Prostate gland (tissue), 2 donors: Measurements from ENCODE around the gene LARGE2. TPM values are rescaled to one million over a fixed set of nuclear protein-coding genes. Genes with fewer than 3 reads are reported as not detected.

Experiments
- DNase-seq: peaks from one replicate; pipeline ENCODE4 v3.0.0-alpha.2; 2019; ENCODE audit warnings: low spot score
- H3K27ac ChIP-seq, 2 donors: fragments of 200-600 bp; sonication (generic); 2 replicates each; pipeline ENCODE4 v1.5.1; 2017 to 2019
- H3K27me3 ChIP-seq: fragments of 200-600 bp; sonication (generic); replicated peaks from 2 replicates; pipeline ENCODE4 v1.5.1; 2019; ENCODE audit not compliant: insufficient read depth
- H3K36me3 ChIP-seq, 2 donors: fragments of 200-600 bp; sonication (generic); 1 replicate in 1 of 2; 2 replicates in 1 of 2; pipeline versions ENCODE4 v1.5.1 to v1.8.1; 2017 to 2019
- H3K4me1 ChIP-seq: fragments of 200-600 bp; sonication (generic); replicated peaks from 2 replicates; pipeline ENCODE4 v1.5.1; 2019
- H3K4me3 ChIP-seq, 2 donors: fragments of 200-600 bp; sonication (generic); 2 replicates each; pipeline ENCODE4 v1.5.1; 2017 to 2019
- H3K9me3 ChIP-seq: fragments of 200-600 bp; sonication (generic); 2 replicates; pipeline ENCODE4 v1.5.1; 2017
- CTCF ChIP-seq, 4 experiments: fragments of 200-600 bp in 2 of 4; fragments of 450-650 bp in 2 of 4; sonication (generic) in 2 of 4; IDR thresholded peaks; 1 replicate in 3 of 4; 2 replicates in 1 of 4; pipeline ENCODE4 v1.5.1; 2016 to 2019; ENCODE audit warnings: antibody characterized with exemption in 4 of 4, mild to moderate bottlenecking in 2 of 4, moderate library complexity in 2 of 4
- POLR2A ChIP-seq: fragments of 450-650 bp; IDR thresholded peaks from one replicate; pipeline ENCODE4 v1.6.1; 2016; ENCODE audit warnings: antibody characterized with exemption, mild to moderate bottlenecking
- POLR2AphosphoS5 ChIP-seq: sonication (generic); formaldehyde crosslinking; IDR thresholded peaks from one replicate; pipeline ENCODE4 v1.6.1; 2017; ENCODE audit warnings: antibody characterized with exemption
- WGBS: methylation state at CpG from one replicate; pipeline ENCODE4 v1.1.5; 2018; 5-methylcytosine and 5-hydroxymethylcytosine counted together
- intact Hi-C: fragments of 100-400 bp; cut with DNase I; formaldehyde crosslinking; loops from one replicate; pipeline ENCODE4 v1.14.2; 2022
- total RNA-seq, 2 donors: library from RNA; depleted of rRNA; stranded (reverse); fragments of >200 nt; gene quantifications; one replicate each; pipeline ENCODE4 v1.1.0, GENCODE V29; 2016

Gene LARGE2
- total RNA-seq, 2 donors from 2014 or later: 20.2 to 33.6 TPM

- Histone ChIP-seq H3K4me1 (no peaks in the 10 kb centered on the region), H3K36me3 (no peaks in the 10 kb centered on the region), H3K4me3 (no peak overlapping the region), H3K9me3 (no peaks in the 10 kb centered on the region), H3K27ac (no peak overlapping the region), H3K27me3 (no peaks in the 10 kb centered on the region)
- TF ChIP-seq CTCF (IDR thresholded peaks at IDR 0.05) (no peak), POLR2AphosphoS5 (no peak), POLR2A (no peak)
- 98% methylated on average over 2 of the region's 2 CpGs for WGBS
- no peak for DNase-seq
- intact Hi-C loops: loop anchor here (10.0 kb wide), 1 partner anchor 346 kb away; no protein-coding TSS in a partner anchor
These were observed 46.4 kb downstream of the LARGE2 start for GRCh38 chr11:45968901-45969300.

GRCh38 chr11:45973601-45974000 is 51.1 kb downstream of the LARGE2 start:
- Histone ChIP-seq H3K4me1 (no peaks in the 10 kb centered on the region), H3K27me3 (no peaks in the 10 kb centered on the region), H3K27ac (no peak overlapping the region), H3K9me3 (no peaks in the 10 kb centered on the region), H3K36me3 (no peaks in the 10 kb centered on the region), H3K4me3 (no peak overlapping the region)
- 81% methylated on average over 4 of the region's 4 CpGs for WGBS
- TF ChIP-seq POLR2AphosphoS5: no peak
- no peak for TF ChIP-seq POLR2A
- intact Hi-C loops: no loop called here
- no peak for DNase-seq

GRCh38 chr11:45974806-45975205 is 52.4 kb downstream of the LARGE2 start:
- Histone ChIP-seq H3K9me3 (no peaks in the 10 kb centered on the region), H3K27me3 (no peaks in the 10 kb centered on the region), H3K27ac (no peak overlapping the region), H3K4me1 (no peaks in the 10 kb centered on the region), H3K36me3 (no peaks in the 10 kb centered on the region), H3K4me3 (no peak overlapping the region)
- DNase-seq: no peak
- intact Hi-C loops: no loop called here
- TF ChIP-seq POLR2AphosphoS5 (no peak), CTCF (IDR thresholded peaks at IDR 0.05) (no peak), POLR2A (no peak)
- WGBS: 88% methylated on average over 1 of the region's 1 CpG

Other genes with a start within 250 kb of the LARGE2 start
- gene SLC35C1, start 117.5 kb upstream of the LARGE2 start, total RNA-seq: 10 to 100 TPM; 14.1 to 20.6 TPM
- 10 to 100 TPM; 45.4 to 70.8 TPM for gene CRY2, start 75.2 kb upstream of the LARGE2 start, total RNA-seq
- 10 to 100 TPM; 19.8 to 46.9 TPM for gene MAPK8IP1, start 37.0 kb upstream of the LARGE2 start, total RNA-seq
- 1 to 10 TPM in 1 of 2 donors, under 1 TPM in 1; 0.59 to 2.8 TPM for gene FREY1, start 15.4 kb upstream of the LARGE2 start, total RNA-seq
- gene PEX16, start 4.8 kb upstream of the LARGE2 start, total RNA-seq: 10 to 100 TPM; 31.8 to 35.4 TPM
- 10 to 100 TPM; 24.7 to 48.0 TPM for gene PHF21A, start 198.8 kb downstream of the LARGE2 start, total RNA-seq